ENCODE measurements around the gene SKA2. TPM values are rescaled to one million over a fixed set of nuclear protein-coding genes. Genes with fewer than 3 reads are reported as not detected.
"Not testable (repeated sequence)": the region's sequence is repeated elsewhere in the genome, so short reads cannot be mapped to it uniquely, and the experiment has no call there.

The SKA2 gene, protein sequence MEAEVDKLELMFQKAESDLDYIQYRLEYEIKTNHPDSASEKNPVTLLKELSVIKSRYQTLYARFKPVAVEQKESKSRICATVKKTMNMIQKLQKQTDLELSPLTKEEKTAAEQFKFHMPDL
- 10 to 100 TPM; 45.3 to 87.4 (median 62.2) TPM for polyA plus RNA-seq (ENCODE audit: insufficient read depth in 1 of 5, insufficient read length in 5 of 5, low replicate concordance in 1 of 5)
- long read RNA-seq, donor 1, transcript SKA2-208 (2 exons, 533 nt): minor isoform, 5 of 47 reads
- long read RNA-seq, donor 1, transcript SKA2-201 (4 exons, 2,798 nt): major isoform, 24 of 47 reads
- long read RNA-seq, donor 1, transcript SKA2-206 (3 exons, 595 nt): minor isoform, 14 of 47 reads
- long read RNA-seq, donor 1, partial matches to known transcripts: 0 of 47 reads
- long read RNA-seq, donor 1, other reads (novel, unspliced or antisense): 0 of 47 reads
- long read RNA-seq, donor 2, transcript SKA2-201 (4 exons, 2,798 nt): major isoform, 16 of 29 reads
- long read RNA-seq, donor 2, transcript SKA2-208 (2 exons, 533 nt): minor isoform, 5 of 29 reads
- long read RNA-seq, donor 2, transcript SKA2-206 (3 exons, 595 nt): minor isoform, 8 of 29 reads
- long read RNA-seq, donor 2, partial matches to known transcripts: 0 of 29 reads
- long read RNA-seq, donor 2, other reads (novel, unspliced or antisense): 0 of 29 reads
- long read RNA-seq, donor 3, transcript SKA2-206 (3 exons, 595 nt): major isoform, 9 of 25 reads
- long read RNA-seq, donor 3, transcript SKA2-201 (4 exons, 2,798 nt): minor isoform, 8 of 25 reads
- long read RNA-seq, donor 3, partial matches to known transcripts: 0 of 25 reads
- long read RNA-seq, donor 3, other reads (novel, unspliced or antisense): 0 of 25 reads
- long read RNA-seq, donor 4, partial matches to known transcripts: 0 of 12 reads
- long read RNA-seq, donor 4, other reads (novel, unspliced or antisense): 0 of 12 reads
- long read RNA-seq, donor 5, transcript SKA2-201 (4 exons, 2,798 nt): major isoform, 21 of 55 reads
- long read RNA-seq, donor 5, transcript SKA2-206 (3 exons, 595 nt): minor isoform, 18 of 55 reads
- long read RNA-seq, donor 5, partial matches to known transcripts: 7 of 55 reads
- long read RNA-seq, donor 5, other reads (novel, unspliced or antisense): 0 of 55 reads
- long read RNA-seq, donor 6, transcript SKA2-206 (3 exons, 595 nt): minor isoform, 10 of 33 reads
- long read RNA-seq, donor 6, transcript SKA2-201 (4 exons, 2,798 nt): major isoform, 15 of 33 reads
- long read RNA-seq, donor 6, partial matches to known transcripts: 0 of 33 reads
- long read RNA-seq, donor 6, other reads (novel, unspliced or antisense): 0 of 33 reads
- long read RNA-seq, donor 7, transcript SKA2-206 (3 exons, 595 nt): major isoform, 8 of 15 reads
- long read RNA-seq, donor 7, partial matches to known transcripts: 0 of 15 reads
- long read RNA-seq, donor 7, other reads (novel, unspliced or antisense): 0 of 15 reads
- long read RNA-seq, donor 8, partial matches to known transcripts: 0 of 9 reads
- long read RNA-seq, donor 8, other reads (novel, unspliced or antisense): 0 of 9 reads

DNA sequence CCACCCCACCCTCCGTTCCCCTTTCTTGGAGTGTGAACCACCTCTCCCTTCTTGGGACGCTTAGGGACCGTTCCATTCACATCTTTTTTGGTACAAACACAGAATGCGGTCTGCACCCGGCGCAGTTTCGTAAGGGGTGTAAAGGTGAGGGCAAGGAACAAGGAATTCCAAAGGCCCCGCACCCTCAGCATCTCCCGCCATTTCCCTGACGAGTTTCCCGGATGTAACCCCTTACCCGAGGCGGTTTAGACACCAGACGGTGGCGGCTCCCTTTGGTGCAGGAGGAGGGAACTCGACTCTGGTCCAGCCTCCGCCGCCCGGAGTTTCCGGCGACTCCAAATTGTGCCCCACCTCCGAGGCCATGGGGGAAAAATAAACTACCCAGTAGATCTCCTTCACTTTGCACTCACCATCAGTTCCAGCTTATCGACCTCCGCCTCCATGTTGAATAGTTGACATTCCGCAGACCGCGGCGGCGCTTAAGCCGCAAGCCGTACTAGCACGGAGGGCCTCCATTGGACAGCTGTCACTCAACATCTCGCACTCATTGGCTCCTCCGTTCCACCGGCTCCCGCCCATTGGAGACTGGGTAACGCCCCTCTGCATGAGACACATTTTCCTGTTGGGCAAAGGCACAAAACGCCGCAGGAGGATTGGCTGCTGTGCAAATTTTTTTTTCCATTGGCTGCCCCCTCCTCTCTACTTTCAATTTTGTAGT lies at the start of gene SKA2:
TSS of gene SKA2 (minus strand) at position 466 of the 718 bp plus-strand sequence. CDS start at position 443, 23 bp downstream.
- DNase-seq: peak; percentile 98 to 99

DNA sequence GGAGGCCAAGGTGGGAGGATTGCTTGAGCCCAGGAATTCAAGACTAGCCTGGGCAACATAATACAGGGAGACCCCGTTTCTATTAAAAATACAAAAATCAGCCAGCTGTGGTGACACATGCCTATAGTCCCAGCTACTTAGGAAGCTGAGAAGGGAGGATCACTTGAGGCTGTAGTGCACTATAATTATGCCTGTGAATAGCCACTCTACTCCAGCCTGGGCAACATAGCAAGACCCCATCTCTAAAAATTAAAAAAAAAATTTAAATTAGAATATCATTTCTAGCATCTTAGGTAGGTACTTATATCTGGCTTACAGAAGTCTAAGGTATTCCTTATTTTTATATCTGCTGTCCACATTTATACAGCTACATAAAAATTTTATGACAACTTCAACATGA lies 47.3 kb upstream of the SKA2 start:
- no peak for DNase-seq

- no peak for DNase-seq
Measured at GRCh38 chr17:59199398-59199797, 44.4 kb upstream of the SKA2 start.

GRCh38 chr17:59193336-59193862 lies 38.4 kb upstream of the SKA2 start:
- DNase-seq: no peak

DNA sequence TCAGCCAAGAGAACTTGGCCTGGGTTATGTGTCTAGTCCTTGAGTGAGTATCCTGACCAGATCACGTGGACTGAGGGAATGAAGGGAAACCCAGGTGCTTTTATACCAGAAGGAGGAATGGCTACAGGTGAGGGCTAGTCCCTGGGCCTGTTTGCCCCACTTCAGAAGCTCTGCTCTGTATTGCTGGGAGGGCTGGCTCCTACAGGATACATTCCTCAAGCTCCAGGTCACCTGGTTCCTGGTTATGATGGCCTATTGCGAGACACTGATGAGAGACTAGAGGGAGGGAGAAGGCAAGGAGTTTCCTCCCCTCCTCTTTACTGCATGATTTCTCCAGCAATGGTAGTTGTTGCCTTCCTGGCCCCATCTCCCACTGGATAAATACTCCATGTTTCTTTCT lies 35.8 kb upstream of the SKA2 start:
- no peak for DNase-seq

- no peak for DNase-seq
Measured at GRCh38 chr17:59186850-59187249, 31.9 kb upstream of the SKA2 start.

DNA sequence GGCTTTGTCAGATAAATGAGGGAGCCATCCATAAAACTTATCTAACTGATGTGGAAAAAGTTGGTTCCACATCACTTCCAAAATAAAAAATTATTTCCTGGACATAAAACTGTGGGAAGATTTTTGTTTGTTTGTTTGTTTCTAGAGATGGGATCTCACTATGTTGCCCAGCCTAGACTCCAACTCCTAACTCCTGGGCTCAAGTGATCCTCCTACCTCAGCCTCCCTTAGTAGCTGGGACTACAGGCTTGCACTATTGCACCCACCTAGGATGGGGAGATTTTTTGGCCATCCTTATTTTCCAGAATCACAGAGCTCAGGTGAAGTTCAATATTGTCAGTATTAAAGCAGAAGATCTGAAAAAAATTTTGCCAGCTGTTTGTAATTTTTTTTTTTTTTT lies 31.0 kb upstream of the SKA2 start:
- DNase-seq: no peak

DNA sequence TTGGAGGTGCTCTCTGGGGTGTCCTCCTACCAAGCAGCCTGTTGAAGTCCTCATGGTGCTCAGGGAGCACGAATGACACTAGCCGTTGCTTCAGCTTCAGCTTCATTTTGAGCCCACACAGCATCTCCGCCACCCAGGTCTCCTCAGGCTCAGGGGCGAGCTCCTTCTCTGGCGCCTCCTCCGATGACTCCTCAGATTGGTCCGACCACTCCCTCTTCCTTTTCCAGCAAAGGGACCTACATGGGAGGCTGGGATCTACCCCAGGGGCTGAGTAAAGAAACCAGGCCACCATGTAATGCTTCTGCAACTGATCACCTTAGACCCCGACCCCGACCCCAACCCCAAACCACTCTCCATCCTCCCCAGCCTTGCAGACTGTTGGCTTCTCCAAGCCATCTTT lies 26.5 kb upstream of the SKA2 start:
- DNase-seq: no peak

DNA sequence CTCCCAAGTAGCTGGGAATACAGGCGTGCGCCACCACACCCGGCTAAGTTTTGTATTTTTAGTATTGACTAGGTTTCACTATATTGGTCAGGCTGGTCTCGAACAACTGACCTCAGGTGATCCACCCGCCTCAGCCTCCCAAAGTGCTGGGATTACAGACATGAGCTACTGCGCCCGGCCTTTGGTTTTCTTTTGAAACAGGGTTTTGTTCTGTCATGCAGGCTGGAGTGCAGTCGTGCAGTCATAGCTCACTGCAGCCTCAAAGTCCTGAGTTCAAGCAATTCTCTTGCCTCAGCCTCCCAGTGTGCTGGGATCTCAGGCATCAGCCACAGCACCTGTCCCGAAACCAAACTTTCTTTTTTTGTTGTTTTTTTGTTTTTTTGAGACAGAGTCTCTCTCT lies 25.6 kb upstream of the SKA2 start:
- DNase-seq: no peak

- not testable (repeated sequence) for DNase-seq
Measured at GRCh38 chr17:59179601-59180000, 24.6 kb upstream of the SKA2 start.

- DNase-seq: no peak
Measured at GRCh38 chr17:59178266-59178985, 23.4 kb upstream of the SKA2 start.

GRCh38 chr17:59175076-59175475 lies 20.1 kb upstream of the SKA2 start:
- DNase-seq: no peak

DNA sequence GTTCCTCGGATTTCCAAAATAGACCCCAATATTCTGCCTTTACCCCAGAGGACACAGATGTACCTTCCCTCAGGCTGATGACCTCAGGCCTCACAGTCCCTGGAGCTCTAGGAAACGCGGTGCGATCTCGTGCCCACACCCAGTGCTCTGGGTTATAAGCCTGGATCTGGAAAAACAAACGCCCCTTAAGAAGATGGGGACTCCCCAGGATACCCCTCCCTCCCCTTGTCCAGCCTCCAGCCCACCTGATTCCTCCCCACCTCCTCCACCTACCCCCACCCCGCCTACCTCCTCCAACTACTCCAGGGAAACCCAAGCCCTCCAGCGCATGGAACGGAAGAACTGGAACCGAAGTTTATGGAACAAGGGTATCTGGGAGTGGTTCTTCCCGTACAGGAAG lies 19.7 kb upstream of the SKA2 start:
- no peak for DNase-seq

- no peak for DNase-seq
Measured at GRCh38 chr17:59172436-59173004, 17.5 kb upstream of the SKA2 start.

- no peak for DNase-seq
Measured at GRCh38 chr17:59167571-59168001, 12.6 kb upstream of the SKA2 start.

GRCh38 chr17:59165933-59166342 lies 11.0 kb upstream of the SKA2 start:
- peak in 1 of 2 donors; percentile 24 for DNase-seq

GRCh38 chr17:59161477-59161876 lies 6.5 kb upstream of the SKA2 start:
- no peak for DNase-seq

- no peak for DNase-seq
Measured at GRCh38 chr17:59160157-59161025, 5.4 kb upstream of the SKA2 start.

All from right lung (tissue), 10 donors.